ENCODE data around the gene AUTS2. TPM values are rescaled to one million over a fixed set of nuclear protein-coding genes. Genes with fewer than 3 reads are reported as not detected.

Gene AUTS2
- total RNA-seq, 1 experiment from 2014 or later = 256 TPM

GRCh38 chr7:70233776-70234175, 635.5 kb downstream of the AUTS2 start:
- Histone ChIP-seq H3K9me3 (ENCODE audit: control insufficient read depth, low read depth, low read length) (no peaks in the 10 kb centered on the region), H3K18ac (ENCODE audit: insufficient read length, low read depth, low read length) (no peak overlapping the region), H4K91ac (ENCODE audit: insufficient read length, low read depth, low read length) (no peak overlapping the region), H3K23me2 (ENCODE audit: insufficient read length, low read depth, low read length, poor library complexity, severe bottlenecking) (no peaks in the 10 kb centered on the region), H4K5ac (ENCODE audit: insufficient read length, low read depth, low read length) (no peak overlapping the region), H4K8ac (replicated peaks; ENCODE audit: insufficient read length, low read depth, low read length) (no peak overlapping the region), H2AK5ac (ENCODE audit: insufficient read length, low read length) (no peak overlapping the region), H3K23ac (ENCODE audit: insufficient read length, low read depth, low read length) (no peak overlapping the region), H3K79me1 (ENCODE audit: insufficient read depth, low read depth, low read length, poor library complexity, severe bottlenecking) (no peaks in the 10 kb centered on the region), H3K14ac (ENCODE audit: insufficient read depth, low read length) (no peak overlapping the region), H3K27ac (ENCODE audit: insufficient read length, low read depth, low read length) (no peak overlapping the region), H3K4ac (ENCODE audit: low read depth, low read length) (no peak overlapping the region), H3K4me2 (ENCODE audit: insufficient read depth, insufficient read length, low read length) (no peak overlapping the region), H2BK12ac (ENCODE audit: insufficient read length, low read depth, low read length) (no peak overlapping the region), H2BK5ac (ENCODE audit: insufficient read length, low read length) (no peak overlapping the region), H2BK120ac (ENCODE audit: low read depth, low read length, poor library complexity, severe bottlenecking) (no peak overlapping the region), H2BK15ac (ENCODE audit: low read depth, low read length) (no peak overlapping the region), H3K27me3 (ENCODE audit: insufficient read depth, low read length) (no peaks in the 10 kb centered on the region), H2BK20ac (ENCODE audit: low read depth, low read length, poor library complexity, severe bottlenecking) (no peak overlapping the region), H3K79me2 (ENCODE audit: insufficient read depth, low read length) (no peaks in the 10 kb centered on the region), H3K9ac (ENCODE audit: extremely low read depth, insufficient read length, low read length) (no peak overlapping the region), H2AFZ (ENCODE audit: low read length) (no peak overlapping the region), H4K20me1 (ENCODE audit: control insufficient read depth, insufficient read depth, insufficient read length) (no peaks in the 10 kb centered on the region), H3K4me1 (ENCODE audit: insufficient read depth, low read length) (no peaks in the 10 kb centered on the region), H3T11ph (ENCODE audit: low read length) (no peak overlapping the region), H3K56ac (ENCODE audit: insufficient read length, low read depth, low read length) (no peak overlapping the region)
- no peak for TF ChIP-seq CTCF (conservative IDR thresholded peaks at IDR 0.05)
- Mint-ChIP-seq H3K36me3 (ENCODE audit: insufficient read depth in 1 of 3, low read depth in 3 of 3) (peaks cover 13 to 18% (median 16%) of the 10 kb centered on the region in 3 experiments), H3K27ac (no peak overlapping the region), H3K9me3 (peaks cover 13 to 21% of the 10 kb centered on the region in 2 experiments), H3K4me3 (no peak overlapping the region), H3K4me1 (peaks cover 5 to 10% of the 10 kb centered on the region in 2 experiments), H3K27me3 (ENCODE audit: low read depth) (no peaks in the 10 kb centered on the region)
- DNase-seq = no peak
- WGBS (ENCODE audit: extremely low coverage, insufficient read length, low lambda C conversion rate) = no CpG with 5 or more reads among the region's 5 CpGs

Data from H9 (cell line).